Renal cortex interstitium (tissue), 15 donors: ENCODE measurements around the gene OSBPL2. TPM values are rescaled to one million over a fixed set of nuclear protein-coding genes. Genes with fewer than 3 reads are reported as not detected.

Source experiments
- DNase-seq, 11 donors: peaks; one replicate each; pipeline ENCODE4 v3.0.0-alpha.2; 2013; ENCODE audit warnings: low read depth in 9 of 11, low spot score in 4 of 11; ENCODE audit errors: extremely low read depth in 1 of 11
- long read RNA-seq, 16 experiments: transcript quantifications; one replicate each; lab custom pipeline, GENCODE V29; 2026
- polyA plus RNA-seq, 3 donors: library from polyadenylated mRNA; unstranded; fragments of 120-200 nt; gene quantifications; one replicate each; pipeline ENCODE4 v1.2.1, GENCODE V29; 2013; ENCODE audit not compliant: insufficient read length in 3 of 3

Gene OSBPL2
- polyA plus RNA-seq = 10 to 100 TPM; 30.2 to 44.5 (median 30.8) TPM
- long read RNA-seq, donor 1, full-length matches to known transcripts = 5 of 5 reads
- long read RNA-seq, donor 1, partial matches to known transcripts = 0 of 5 reads
- long read RNA-seq, donor 1, other reads (novel, unspliced or antisense) = 0 of 5 reads
- long read RNA-seq, donor 2, full-length matches to known transcripts = 5 of 5 reads
- long read RNA-seq, donor 2, partial matches to known transcripts = 0 of 5 reads
- long read RNA-seq, donor 2, other reads (novel, unspliced or antisense) = 0 of 5 reads
- long read RNA-seq, donor 3, full-length matches to known transcripts = 2 of 2 reads
- long read RNA-seq, donor 3, partial matches to known transcripts = 0 of 2 reads
- long read RNA-seq, donor 3, other reads (novel, unspliced or antisense) = 0 of 2 reads
- long read RNA-seq, donor 4, full-length matches to known transcripts = 6 of 36 reads
- long read RNA-seq, donor 4, partial matches to known transcripts = 30 of 36 reads
- long read RNA-seq, donor 4, other reads (novel, unspliced or antisense) = 0 of 36 reads
- long read RNA-seq, donor 5, full-length matches to known transcripts = 7 of 33 reads
- long read RNA-seq, donor 5, partial matches to known transcripts = 26 of 33 reads
- long read RNA-seq, donor 5, other reads (novel, unspliced or antisense) = 0 of 33 reads
- long read RNA-seq, donor 6, full-length matches to known transcripts = 5 of 14 reads
- long read RNA-seq, donor 6, partial matches to known transcripts = 9 of 14 reads
- long read RNA-seq, donor 6, other reads (novel, unspliced or antisense) = 0 of 14 reads
- long read RNA-seq, donor 7, full-length matches to known transcripts = 2 of 2 reads
- long read RNA-seq, donor 7, partial matches to known transcripts = 0 of 2 reads
- long read RNA-seq, donor 7, other reads (novel, unspliced or antisense) = 0 of 2 reads
- long read RNA-seq, donor 8, full-length matches to known transcripts = 7 of 7 reads
- long read RNA-seq, donor 8, partial matches to known transcripts = 0 of 7 reads
- long read RNA-seq, donor 8, other reads (novel, unspliced or antisense) = 0 of 7 reads
- long read RNA-seq, donor 9, full-length matches to known transcripts = 2 of 2 reads
- long read RNA-seq, donor 9, partial matches to known transcripts = 0 of 2 reads
- long read RNA-seq, donor 9, other reads (novel, unspliced or antisense) = 0 of 2 reads
- long read RNA-seq, donor 10, full-length matches to known transcripts = 2 of 2 reads
- long read RNA-seq, donor 10, partial matches to known transcripts = 0 of 2 reads
- long read RNA-seq, donor 10, other reads (novel, unspliced or antisense) = 0 of 2 reads
- long read RNA-seq, donor 11, full-length matches to known transcripts = 2 of 2 reads
- long read RNA-seq, donor 11, partial matches to known transcripts = 0 of 2 reads
- long read RNA-seq, donor 11, other reads (novel, unspliced or antisense) = 0 of 2 reads
- long read RNA-seq, donor 12, full-length matches to known transcripts = 2 of 2 reads
- long read RNA-seq, donor 12, partial matches to known transcripts = 0 of 2 reads
- long read RNA-seq, donor 12, other reads (novel, unspliced or antisense) = 0 of 2 reads
- long read RNA-seq, donor 13, full-length matches to known transcripts = 6 of 6 reads
- long read RNA-seq, donor 13, partial matches to known transcripts = 0 of 6 reads
- long read RNA-seq, donor 13, other reads (novel, unspliced or antisense) = 0 of 6 reads
- long read RNA-seq, donor 14, full-length matches to known transcripts = 6 of 12 reads
- long read RNA-seq, donor 14, partial matches to known transcripts = 6 of 12 reads
- long read RNA-seq, donor 14, other reads (novel, unspliced or antisense) = 0 of 12 reads
- long read RNA-seq, donor 15, full-length matches to known transcripts = 5 of 5 reads
- long read RNA-seq, donor 15, partial matches to known transcripts = 0 of 5 reads
- long read RNA-seq, donor 15, other reads (novel, unspliced or antisense) = 0 of 5 reads
- long read RNA-seq, donor 16, full-length matches to known transcripts = 10 of 10 reads
- long read RNA-seq, donor 16, partial matches to known transcripts = 0 of 10 reads
- long read RNA-seq, donor 16, other reads (novel, unspliced or antisense) = 0 of 10 reads

DNA sequence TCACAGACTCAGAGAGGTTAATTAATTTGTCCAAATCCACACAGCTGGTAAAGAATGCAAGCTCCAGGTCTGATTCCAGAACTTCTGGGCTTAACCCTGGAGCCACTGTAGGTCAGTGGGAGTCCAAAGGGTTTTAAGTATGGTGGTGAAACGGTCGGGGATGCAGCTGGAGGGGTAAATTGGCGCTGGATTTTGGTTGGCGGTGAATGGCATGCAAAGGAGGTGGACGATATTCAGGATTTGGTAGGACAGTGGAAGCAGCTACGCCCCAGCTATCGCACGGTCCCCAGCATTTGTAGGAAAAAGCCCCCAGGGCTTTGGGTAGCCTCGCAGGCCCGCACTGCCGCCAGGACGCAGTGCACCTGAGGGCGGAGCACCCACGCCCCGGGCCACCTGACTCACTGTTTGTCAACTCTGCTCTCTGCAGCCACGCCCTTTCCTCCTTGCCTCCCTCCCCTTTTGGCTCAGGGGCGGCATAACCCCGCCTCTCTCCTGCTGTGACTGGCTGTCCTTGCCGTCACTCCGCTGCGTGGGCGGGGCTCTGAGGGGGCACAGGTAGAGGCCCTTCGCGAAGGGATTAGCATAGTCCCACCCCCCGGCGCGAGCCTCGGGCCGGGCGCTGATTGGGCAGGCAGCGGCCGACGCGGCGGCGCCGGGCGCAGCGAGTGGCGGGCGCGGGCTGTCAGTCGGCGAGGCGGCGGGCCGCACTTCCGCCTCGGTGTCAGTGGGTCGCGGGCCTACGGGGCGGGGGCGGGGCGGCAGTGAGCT lies at the start of gene OSBPL2:
Gene OSBPL2 (plus strand): TSS at position 721 of the 768 bp plus-strand sequence. CDS start 17,664 bp downstream, outside the sequence.
- DNase-seq = peak; percentile 92 to 98 (median 96)

DNA sequence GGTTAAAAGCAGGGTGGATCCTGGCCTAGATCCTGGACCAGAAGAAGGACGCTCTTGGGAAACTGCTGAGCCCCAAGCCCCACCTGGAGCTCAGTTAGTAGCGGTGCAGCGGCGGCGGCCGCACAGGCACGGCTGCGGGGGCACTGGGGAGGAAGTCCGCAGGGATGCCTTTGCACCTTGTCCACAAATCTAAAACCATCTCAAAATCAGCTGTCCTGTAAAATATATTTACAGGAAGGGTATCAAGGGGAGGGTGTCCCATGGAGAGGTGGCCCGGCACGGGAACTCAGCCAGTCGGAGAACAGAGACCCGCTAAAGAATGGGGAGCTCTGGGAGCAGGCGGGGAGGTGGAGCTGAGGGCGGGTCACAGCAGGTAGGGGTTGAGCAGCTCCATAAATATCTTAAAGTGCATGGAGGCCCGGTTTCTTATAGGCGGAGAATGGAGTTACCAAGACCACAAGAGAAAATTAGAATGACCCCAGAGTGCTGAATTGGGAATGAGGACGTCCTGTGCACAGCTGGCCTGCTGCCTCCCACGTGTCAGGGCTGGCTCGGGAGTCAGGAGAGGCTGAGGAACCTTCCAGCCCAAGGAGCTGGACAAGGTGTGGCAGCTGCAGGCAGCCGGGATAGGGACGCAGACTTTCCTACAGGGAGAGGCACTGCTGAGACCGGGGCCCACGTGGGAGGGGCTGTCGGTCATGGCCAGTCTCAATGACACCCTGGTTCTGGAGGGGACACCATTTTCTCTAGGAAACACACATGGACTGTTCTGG lies 47.5 kb upstream of the OSBPL2 start:
- no peak for DNase-seq

DNA sequence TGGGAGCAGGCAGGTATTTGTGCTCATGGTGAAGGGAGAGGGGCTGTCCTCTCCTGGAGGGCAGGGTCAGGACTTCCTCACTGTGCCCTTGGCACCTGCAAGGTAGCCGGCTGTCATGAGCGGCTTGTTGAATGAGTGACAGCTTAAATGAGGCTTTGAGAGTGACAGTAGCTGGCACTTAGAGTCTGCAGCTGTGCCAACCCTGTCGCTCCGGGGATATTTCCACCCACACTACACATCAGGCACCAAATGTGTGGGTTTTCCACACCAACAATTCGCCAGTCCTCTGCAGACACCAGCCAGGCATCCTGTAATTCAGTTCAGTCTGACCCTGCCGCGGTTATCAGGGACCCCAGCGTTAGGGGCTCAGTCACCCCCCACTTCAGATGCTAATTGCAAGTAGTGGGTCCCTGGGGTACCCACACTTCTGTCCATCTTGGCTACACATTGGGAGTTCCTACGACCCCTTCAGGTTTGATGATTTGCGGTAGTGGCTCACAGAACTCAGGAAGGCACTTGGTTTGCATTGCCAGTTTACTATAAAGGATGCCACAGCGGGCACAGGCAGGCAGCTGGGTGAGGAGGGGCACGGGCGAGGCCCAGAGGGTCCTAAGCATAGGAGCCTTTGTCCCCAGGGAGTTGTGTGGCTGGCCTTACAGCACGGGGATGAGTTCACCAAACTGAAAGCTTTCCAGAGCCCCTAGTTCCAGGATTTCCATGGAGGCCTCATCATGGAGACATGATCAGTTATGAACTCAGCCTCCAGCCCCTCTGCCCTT lies 46.4 kb upstream of the OSBPL2 start:
- no peak for DNase-seq

DNA sequence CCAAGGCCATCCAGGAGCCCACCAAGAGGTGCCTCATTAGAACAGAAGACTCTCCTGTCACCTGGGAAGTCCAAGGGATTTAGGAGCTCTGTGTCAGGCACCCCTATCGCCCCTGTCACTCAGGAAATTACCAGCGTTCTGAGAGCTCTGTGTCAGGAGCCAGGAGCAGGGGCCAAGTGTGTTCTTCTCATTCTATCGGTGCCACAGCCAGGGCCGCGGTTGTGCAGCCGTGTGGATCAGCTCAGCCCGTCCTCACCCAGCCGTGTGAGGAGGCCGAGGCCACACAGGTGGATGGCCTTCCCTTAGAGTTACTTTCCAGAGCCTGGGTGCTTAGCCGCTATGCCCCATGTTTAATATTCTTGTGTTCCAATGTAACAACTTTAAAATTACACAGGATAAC lies 45.7 kb upstream of the OSBPL2 start:
- DNase-seq = no peak

DNA sequence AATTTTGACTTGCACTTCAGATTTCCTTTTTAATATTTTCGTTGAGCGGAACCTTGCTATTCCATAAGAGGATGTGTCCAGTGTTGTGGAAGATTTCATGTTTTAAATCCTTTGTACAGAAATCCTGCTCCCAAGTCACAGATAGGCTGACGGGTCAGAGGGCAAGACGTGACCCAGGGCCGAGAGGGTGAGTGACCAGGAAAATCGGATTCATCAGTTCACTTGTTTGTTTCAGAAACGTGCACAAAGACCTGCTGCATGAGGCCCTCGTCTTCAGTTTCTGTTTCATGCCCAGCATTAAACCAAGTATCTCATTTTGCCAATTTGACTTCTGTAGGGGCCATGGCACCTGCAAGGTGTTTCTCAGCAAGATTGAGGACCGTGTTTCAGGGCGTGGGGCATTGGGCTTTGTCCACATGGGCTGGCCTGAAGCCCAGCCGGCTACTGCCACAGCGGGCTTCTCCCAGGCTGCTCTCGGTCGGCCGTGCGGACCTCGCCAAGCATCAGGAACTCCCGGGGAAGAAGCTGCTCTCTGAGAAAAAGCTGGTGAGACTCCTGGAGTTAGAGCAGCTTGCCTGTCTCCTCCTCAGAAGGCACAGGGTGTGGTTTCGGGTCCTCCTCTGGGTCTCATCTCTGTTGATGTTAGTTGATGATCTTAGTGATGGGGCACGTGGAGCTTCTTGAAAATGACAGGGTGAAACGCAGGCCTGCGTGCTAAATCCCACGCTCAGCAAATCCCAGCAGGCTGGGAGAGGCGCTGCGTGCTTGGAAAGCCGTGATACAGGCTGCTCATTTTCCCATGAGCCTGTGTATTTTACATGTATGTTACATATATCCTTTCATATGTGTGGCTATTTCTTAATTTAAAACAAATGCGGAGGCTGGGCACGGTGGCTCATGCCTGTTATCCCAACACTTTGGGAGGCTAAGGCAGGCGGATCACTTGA lies 45.0 kb upstream of the OSBPL2 start:
- no peak for DNase-seq

DNA sequence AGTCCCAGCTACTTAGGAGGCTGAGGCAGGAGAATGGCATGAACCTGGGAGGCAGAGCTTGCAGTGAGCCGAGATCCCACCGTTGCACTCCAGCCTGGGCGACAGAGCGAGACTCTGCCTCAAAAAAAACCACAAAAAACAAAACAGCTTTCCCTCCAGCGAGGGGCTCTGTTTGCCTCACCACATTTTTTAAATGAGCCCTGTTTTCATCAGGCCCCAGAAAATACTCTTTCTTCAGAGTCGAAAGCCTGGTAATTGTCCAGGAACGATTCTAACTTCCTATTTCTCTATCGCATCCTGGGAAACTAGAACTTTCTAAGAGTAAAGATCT lies 43.3 kb upstream of the OSBPL2 start:
- DNase-seq = no peak

DNA sequence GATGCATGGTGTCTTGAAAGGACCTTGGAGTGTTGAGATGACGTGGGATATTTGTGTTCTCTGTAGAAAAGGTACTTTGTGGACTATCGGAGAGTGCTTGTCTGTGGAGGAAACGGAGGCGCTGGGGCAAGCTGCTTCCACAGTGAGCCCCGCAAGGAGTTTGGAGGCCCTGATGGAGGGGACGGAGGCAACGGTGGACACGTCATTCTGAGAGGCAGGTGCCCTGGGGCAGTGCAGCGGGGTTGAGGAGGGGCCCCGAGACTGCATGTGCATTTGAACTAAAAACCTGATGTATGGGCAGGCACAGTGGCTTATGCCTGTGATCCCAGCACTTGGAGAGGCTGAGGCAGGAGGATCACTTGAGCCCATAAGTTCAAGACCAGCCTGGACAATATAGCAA lies 42.6 kb upstream of the OSBPL2 start:
- no peak for DNase-seq

DNA sequence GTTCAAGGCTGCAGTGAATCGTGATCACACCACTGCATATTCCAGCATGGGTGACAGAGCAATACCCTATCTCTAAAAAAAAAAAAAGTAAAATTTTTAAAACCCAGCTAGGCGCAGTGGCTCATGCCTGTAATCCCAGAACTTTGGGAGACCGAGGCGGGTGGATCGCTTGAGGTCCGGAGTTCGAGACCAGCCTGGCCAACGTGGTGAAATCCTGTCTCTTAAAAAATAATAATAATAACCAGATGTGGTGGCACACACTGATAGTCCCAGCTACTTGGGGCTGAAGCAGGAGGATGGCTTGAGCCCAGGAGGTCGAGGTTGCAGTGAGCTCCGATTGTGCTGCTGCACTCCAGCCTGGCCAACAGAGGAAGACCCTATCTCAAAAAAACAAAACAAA lies 42.0 kb upstream of the OSBPL2 start:
- no peak for DNase-seq

DNA sequence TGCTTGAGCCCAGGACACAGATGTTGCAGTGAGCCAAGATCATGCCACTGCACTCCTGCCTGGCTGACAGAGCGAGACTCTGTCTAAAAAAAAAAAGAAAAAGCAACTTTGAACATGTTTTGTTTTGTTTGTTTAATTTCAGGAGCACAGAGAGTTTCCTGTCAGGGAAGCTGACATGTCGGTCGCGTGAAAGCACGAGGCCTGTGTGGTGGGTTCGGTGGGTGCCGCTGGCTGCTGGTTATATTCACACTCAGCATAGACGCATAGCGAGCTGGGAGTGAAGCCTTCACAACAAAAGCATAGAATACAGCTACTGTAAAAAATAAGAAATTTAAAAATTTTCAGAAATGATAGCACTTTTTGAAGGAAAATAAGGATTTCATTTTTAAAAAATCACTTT lies 41.0 kb upstream of the OSBPL2 start:
- DNase-seq = no peak

DNA sequence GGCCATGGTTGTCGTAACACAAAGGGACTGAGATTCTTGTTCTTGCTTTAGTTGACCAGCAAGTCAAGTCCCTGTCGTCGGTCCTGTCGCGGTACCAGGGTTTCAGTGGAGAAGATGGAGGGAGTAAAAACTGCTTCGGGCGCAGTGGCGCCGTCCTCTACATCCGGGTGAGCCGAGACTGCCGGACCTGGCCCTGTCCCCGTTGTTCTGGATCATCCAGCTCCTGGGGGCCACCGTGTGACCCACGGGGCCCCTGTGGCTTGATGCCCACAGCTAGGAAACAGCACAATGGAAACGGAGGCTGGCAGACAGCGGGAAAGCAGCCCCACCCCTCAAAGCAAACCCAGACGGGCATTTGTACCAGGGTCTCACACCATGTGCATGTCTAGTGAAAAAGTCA lies 40.5 kb upstream of the OSBPL2 start:
- no peak for DNase-seq

DNA sequence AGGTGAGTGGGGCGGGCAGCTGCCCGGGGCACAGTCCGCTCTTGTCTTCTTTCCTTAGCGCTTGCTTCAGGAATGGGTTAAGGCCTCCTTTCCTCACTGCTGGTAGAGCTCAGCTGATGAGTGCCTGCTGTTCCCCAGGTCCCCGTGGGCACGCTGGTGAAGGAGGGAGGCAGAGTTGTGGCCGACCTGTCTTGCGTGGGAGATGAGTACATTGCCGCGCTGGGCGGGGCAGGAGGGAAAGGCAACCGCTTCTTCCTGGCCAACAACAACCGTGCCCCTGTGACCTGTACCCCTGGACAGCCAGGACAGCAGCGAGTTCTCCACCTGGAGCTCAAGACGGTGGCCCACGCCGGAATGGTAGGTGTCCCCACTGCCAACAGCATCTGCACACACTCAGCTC lies 39.8 kb upstream of the OSBPL2 start:
- DNase-seq = no peak

DNA sequence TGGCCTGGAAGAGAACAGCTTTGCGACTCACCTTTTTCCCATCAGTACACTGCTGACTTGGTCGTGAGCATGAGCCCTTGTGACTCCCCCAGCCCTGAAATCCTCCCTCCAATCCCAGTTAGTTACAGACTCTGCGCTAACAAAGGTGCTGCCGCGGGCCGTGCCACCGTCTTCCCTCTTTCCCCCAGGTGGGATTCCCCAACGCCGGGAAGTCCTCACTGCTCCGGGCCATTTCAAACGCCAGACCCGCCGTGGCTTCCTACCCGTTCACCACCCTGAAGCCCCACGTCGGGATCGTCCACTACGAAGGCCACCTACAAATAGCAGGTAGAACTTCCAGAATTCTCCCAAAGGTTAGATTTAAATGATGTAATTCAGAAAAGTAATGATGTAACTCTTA lies 39.4 kb upstream of the OSBPL2 start:
- DNase-seq = no peak

DNA sequence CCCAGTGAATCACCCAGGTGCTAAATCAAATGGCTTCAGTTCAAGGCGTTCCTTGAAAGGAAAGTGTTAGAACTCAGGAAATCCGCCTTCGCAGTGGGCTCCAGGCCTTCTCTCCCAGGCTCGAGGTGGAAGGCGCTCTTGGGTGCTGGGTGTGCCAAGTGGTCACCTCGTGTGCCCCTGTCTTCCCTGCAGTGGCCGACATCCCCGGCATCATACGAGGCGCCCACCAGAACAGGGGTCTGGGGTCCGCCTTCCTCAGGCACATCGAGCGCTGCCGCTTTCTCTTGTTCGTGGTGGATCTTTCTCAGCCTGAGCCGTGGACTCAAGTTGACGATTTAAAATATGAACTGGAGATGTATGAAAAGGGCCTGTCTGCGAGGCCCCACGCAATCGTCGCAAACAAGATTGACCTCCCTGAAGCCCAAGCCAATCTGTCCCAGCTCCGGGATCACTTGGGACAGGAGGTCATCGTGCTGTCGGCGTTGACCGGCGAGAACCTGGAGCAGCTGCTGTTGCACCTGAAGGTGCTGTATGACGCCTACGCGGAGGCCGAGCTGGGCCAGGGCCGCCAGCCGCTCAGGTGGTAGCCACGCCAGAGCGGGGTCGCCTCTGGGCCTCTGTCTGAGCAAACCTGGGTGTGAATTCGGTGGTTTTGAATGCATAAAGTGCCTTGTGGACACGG lies 37.7 kb upstream of the OSBPL2 start:
- DNase-seq = no peak
